Right lobe of liver (tissue), 6 donors: ENCODE measurements around the gene RPRD1B. TPM values are rescaled to one million over a fixed set of nuclear protein-coding genes. Genes with fewer than 3 reads are reported as not detected.

Experiments used
- ATAC-seq, 4 donors: fragments of 200-7000 bp; cut with Tn5 transposase; one replicate each; pipeline ENCODE4 v1.9.1; 2020; ENCODE audit warnings: mild to moderate bottlenecking in 4 of 4, moderate library complexity in 4 of 4
- DNase-seq, 3 donors: peaks; one replicate each; pipeline ENCODE4 v3.0.0-alpha.2; 2020
- H3K27ac ChIP-seq, 3 donors: fragments of 200-600 bp; one replicate each; pipeline ENCODE4 v1.8.0; 2022
- H3K27me3 ChIP-seq, 2 donors: fragments of 200-600 bp; one replicate each; pipeline ENCODE4 v1.8.0; 2022
- H3K36me3 ChIP-seq, 4 donors: fragments of 200-600 bp; sonication (generic) in 1 of 4; one replicate each; pipeline versions ENCODE4 v1.5.1 to v1.8.0; 2017 to 2022; ENCODE audit warnings: control low read depth in 1 of 4
- H3K4me1 ChIP-seq, 4 donors: fragments of 200-600 bp; sonication (generic) in 1 of 4; one replicate each; pipeline versions ENCODE4 v1.5.1 to v1.8.0; 2017 to 2022; ENCODE audit warnings: control low read depth in 1 of 4
- H3K4me3 ChIP-seq, 3 donors: fragments of 200-600 bp; one replicate each; pipeline ENCODE4 v1.8.0; 2022
- H3K9me3 ChIP-seq, 4 donors: fragments of 200-600 bp; sonication (generic) in 1 of 4; one replicate each; pipeline versions ENCODE4 v1.5.1 to v1.8.0; 2017 to 2022; ENCODE audit warnings: control low read depth in 1 of 4
- POLR2A ChIP-seq: fragments of 450-650 bp; IDR thresholded peaks from one replicate; pipeline ENCODE4 v1.6.1; 2017; ENCODE audit warnings: antibody characterized with exemption, mild to moderate bottlenecking
- WGBS: methylation state at CpG from one replicate; pipeline ENCODE4 v1.1.6; 2018; ENCODE audit warnings: low coverage, low lambda C conversion rate; ENCODE audit not compliant: insufficient coverage; ENCODE audit errors: missing lambda C conversion rate; 5-methylcytosine and 5-hydroxymethylcytosine counted together
- intact Hi-C, 2 donors: fragments of 100-400 bp; cut with DNase I; formaldehyde crosslinking; loops; one replicate each; pipeline versions ENCODE4 v1.11.2 to v1.14.1; 2022
- total RNA-seq, 6 experiments: library from RNA; depleted of rRNA in 2 of 6; stranded (reverse); fragments of >200 nt in 2 of 6; fragmentation: NEBNext Ultra II Directional in 3 of 6; extraction: Animal tissue kit (Norgen Biotek cat#: 25700) in 3 of 6; gene quantifications; one replicate each; pipeline versions ENCODE4 v1.1.0 to v1.2.4, GENCODE V29; 2016 to 2023
- TF ChIP-seq, protein P1 (sequence below), 4 donors: fragments of 200-600 bp in 3 of 4; fragments of 450-650 bp in 1 of 4; IDR thresholded peaks; one replicate each; pipeline versions ENCODE4 v1.5.1 to v1.8.0; 2016 to 2022; ENCODE audit warnings: antibody characterized with exemption in 4 of 4, mild to moderate bottlenecking in 2 of 4
- donor health status: DM: no; HTN: yes; CAD: no.
- donor health status: DM: no; HTN: no; CAD: no.
- donor health status: DM: no; HTN: no; CAD: no.
- donor health status: DM: no; HTN: yes; CAD: no.
- donor health status: DM: no; HTN: yes; CAD: no.

Gene RPRD1B
- total RNA-seq, 6 experiments from 2014 or later, result 25.0 to 153 (median 37.9) TPM

DNA sequence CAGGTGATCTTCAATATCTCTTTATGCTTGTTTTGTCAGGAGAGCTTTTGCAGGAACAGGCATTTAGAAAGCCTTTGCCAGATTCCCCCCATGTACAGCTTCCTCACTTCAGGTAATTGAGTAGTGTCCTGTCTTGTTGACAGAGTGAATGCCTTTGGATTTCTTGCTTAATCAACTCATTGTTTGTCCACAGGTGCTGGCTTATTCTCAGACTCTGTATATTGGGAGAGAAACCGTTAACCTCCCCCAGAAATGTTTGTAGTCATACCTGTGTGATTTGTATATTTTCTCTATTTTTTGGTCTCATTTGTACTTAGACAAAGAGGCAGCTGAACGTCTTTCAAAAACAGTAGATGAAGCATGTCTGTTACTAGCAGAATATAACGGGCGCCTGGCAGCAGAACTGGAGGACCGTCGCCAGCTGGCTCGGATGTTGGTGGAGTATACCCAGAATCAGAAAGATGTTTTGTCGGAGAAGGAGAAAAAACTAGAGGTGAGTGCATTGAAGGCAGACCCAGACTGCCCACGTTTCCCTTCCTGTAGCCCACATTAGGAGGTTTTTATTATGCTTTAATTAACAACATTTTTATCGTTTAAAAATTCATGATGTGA, 32.3 kb downstream of the RPRD1B start:
- TF ChIP-seq, protein P1, sequence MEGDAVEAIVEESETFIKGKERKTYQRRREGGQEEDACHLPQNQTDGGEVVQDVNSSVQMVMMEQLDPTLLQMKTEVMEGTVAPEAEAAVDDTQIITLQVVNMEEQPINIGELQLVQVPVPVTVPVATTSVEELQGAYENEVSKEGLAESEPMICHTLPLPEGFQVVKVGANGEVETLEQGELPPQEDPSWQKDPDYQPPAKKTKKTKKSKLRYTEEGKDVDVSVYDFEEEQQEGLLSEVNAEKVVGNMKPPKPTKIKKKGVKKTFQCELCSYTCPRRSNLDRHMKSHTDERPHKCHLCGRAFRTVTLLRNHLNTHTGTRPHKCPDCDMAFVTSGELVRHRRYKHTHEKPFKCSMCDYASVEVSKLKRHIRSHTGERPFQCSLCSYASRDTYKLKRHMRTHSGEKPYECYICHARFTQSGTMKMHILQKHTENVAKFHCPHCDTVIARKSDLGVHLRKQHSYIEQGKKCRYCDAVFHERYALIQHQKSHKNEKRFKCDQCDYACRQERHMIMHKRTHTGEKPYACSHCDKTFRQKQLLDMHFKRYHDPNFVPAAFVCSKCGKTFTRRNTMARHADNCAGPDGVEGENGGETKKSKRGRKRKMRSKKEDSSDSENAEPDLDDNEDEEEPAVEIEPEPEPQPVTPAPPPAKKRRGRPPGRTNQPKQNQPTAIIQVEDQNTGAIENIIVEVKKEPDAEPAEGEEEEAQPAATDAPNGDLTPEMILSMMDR (IDR thresholded peaks at IDR 0.05), result no peak
- TF ChIP-seq POLR2A, result peak; percentile 72
- intact Hi-C loops, result loop anchor here in 1 of 2 donors (10.0 kb wide), 1 partner anchor 99 kb away; the partner anchor contains the start of gene TGM2
- Histone ChIP-seq H3K4me3 (peak overlapping the region in 2 of 3 donors; percentile 32 to 36), H3K36me3 (peaks cover 0 to 25% (median 8%) of the 10 kb centered on the region in 4 donors), H3K27me3 (no peaks in the 10 kb centered on the region), H3K27ac (peak overlapping the region; percentile 57 to 84 (median 73)), H3K9me3 (no peaks in the 10 kb centered on the region), H3K4me1 (peaks cover 0 to 37% (median 18%) of the 10 kb centered on the region in 4 donors)
- ATAC-seq (peak; percentile 66 to 81 (median 76)), DNase-seq (peak; percentile 39 to 71 (median 68))
- WGBS, result 27% methylated on average over 10 of the region's 10 CpGs

DNA sequence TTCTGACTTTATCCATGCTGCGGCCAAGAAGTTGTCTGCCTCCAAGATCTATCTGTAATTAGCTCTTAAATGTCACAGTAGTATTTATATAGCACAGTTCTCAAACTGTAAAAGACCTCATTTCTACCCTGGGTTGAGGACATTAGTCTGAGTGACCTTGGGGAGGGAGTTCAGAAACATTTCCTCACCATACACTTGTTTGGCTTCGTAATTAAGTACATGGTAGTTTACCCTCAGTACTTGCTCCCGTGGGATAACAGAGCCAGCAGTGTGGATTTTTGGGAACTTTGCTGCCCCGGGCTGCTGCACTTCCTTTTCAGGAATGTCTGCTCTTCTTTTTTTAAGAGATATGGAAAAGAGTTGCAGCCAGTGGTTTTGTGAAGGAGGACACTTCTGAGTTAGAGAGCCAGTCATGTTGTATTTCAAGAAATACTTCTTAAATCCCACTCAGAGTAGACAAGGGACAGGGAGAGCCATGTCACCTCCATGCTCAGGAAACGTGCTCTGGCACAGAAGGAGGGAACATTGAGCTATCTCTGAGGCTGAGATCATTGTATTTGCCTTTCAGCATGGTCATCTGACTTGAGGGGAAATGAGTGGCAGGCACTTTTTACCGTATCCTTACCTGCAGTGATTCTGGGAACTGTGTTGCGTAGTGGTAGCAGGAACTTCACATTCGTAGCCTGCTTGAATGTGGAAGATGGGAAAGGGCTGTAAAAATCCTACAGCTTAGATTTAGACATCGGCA, 33.6 kb downstream of the RPRD1B start:
- Histone ChIP-seq H3K9me3 (no peaks in the 10 kb centered on the region), H3K4me1 (peaks cover 0 to 35% (median 17%) of the 10 kb centered on the region in 4 donors), H3K36me3 (peaks cover 0 to 34% (median 11%) of the 10 kb centered on the region in 4 donors), H3K27ac (peak overlapping the region; percentile 57 to 84 (median 73)), H3K4me3 (peak overlapping the region in 2 of 3 donors; percentile 32 to 36), H3K27me3 (no peaks in the 10 kb centered on the region)
- 45% methylated on average over 8 of the region's 9 CpGs for WGBS
- intact Hi-C loops, result loop anchor here in 1 of 2 donors (10.0 kb wide), 1 partner anchor 98 kb away; the partner anchor contains the start of gene TGM2
- DNase-seq (no peak), ATAC-seq (peak; percentile 74 to 81 (median 76))
- TF ChIP-seq, protein P1 (IDR thresholded peaks at IDR 0.05), result no peak
- TF ChIP-seq POLR2A, result peak; percentile 83

- H3K27ac ChIP-seq, result peak overlapping the region; percentile 57 to 84 (median 73)
- no peak for DNase-seq
- H3K27me3 ChIP-seq, result no peaks in the 10 kb centered on the region
- WGBS, result 89% methylated on average over 14 of the region's 15 CpGs
- ATAC-seq, result no peak
- intact Hi-C loops, result loop anchor here in 1 of 2 donors (10.0 kb wide), 1 partner anchor 97 kb away; the partner anchor contains the start of gene TGM2
- peaks cover 0 to 34% (median 11%) of the 10 kb centered on the region in 4 donors for H3K36me3 ChIP-seq
- H3K4me1 ChIP-seq, result peaks cover 0 to 35% (median 17%) of the 10 kb centered on the region in 4 donors
- H3K9me3 ChIP-seq, result no peaks in the 10 kb centered on the region
- H3K4me3 ChIP-seq, result peak overlapping the region in 1 of 3 donors; percentile 36
- TF ChIP-seq, protein P1 (IDR thresholded peaks at IDR 0.05), result no peak
- TF ChIP-seq POLR2A, result no peak
These were observed 34.3 kb downstream of the RPRD1B start for GRCh38 chr20:38067717-38068365.

- 91% methylated on average over 1 of the region's 1 CpG for WGBS
- no peak overlapping the region for H3K27ac ChIP-seq
These were observed 39.4 kb downstream of the RPRD1B start for GRCh38 chr20:38072898-38073297.

More at GRCh38 chr20:38072898-38073297, 39.4 kb downstream of the RPRD1B start:
- H3K36me3 ChIP-seq, result peaks cover 0 to 33% (median 12%) of the 10 kb centered on the region in 4 donors
- TF ChIP-seq POLR2A, result no peak
- TF ChIP-seq, protein P1 (IDR thresholded peaks at IDR 0.05), result no peak
- H3K27me3 ChIP-seq, result no peaks in the 10 kb centered on the region
- no peak for DNase-seq
- no peak for ATAC-seq
- H3K9me3 ChIP-seq, result no peaks in the 10 kb centered on the region
- intact Hi-C loops, result no loop called here
- H3K4me3 ChIP-seq, result no peak overlapping the region
- H3K4me1 ChIP-seq, result peaks cover 0 to 30% (median 10%) of the 10 kb centered on the region in 4 donors
